Measurements from ENCODE around the gene CNTNAP2.

CNTNAP2 gene

GRCh38 chr7:147405621-147406020 lies 1289.0 kb downstream of the CNTNAP2 start:
- no peak overlapping the region for H3K18ac ChIP-seq (ENCODE audit: low read length)
- no peak overlapping the region for H3K4ac ChIP-seq (ENCODE audit: low read depth, low read length)
- H3K4me2 ChIP-seq (ENCODE audit: low read length), result no peak overlapping the region
- H3K4me3 ChIP-seq (ENCODE audit: low read length), result no peak overlapping the region
- H3K23ac ChIP-seq (ENCODE audit: low read length), result no peak overlapping the region
- H3K4me1 ChIP-seq (ENCODE audit: control insufficient read depth, low read depth, low read length), result no peaks in the 10 kb centered on the region
- no peaks in the 10 kb centered on the region for H3K27me3 ChIP-seq (ENCODE audit: insufficient read depth, low read length, poor library complexity)
- WGBS (ENCODE audit: extremely low coverage, insufficient coverage, low lambda C conversion rate), result no CpG with 5 or more reads among the region's 4 CpGs
- H3K56ac ChIP-seq (ENCODE audit: low read length), result no peak overlapping the region
- no peak for DNase-seq
- H2AK5ac ChIP-seq (ENCODE audit: low read length), result no peak overlapping the region
- no peaks in the 10 kb centered on the region for H3K79me2 ChIP-seq (ENCODE audit: control insufficient read depth, insufficient read depth, low read length)
- H2BK15ac ChIP-seq (replicated peaks; ENCODE audit: low read depth), result no peak overlapping the region
- no peak overlapping the region for H3K27ac ChIP-seq (ENCODE audit: low read depth, low read length)
- no peak overlapping the region for H2BK5ac ChIP-seq (ENCODE audit: low read length)
- H4K8ac ChIP-seq (ENCODE audit: low read depth, low read length), result no peak overlapping the region
- no peak overlapping the region for H3K9ac ChIP-seq (ENCODE audit: low read length)
- H4K5ac ChIP-seq (ENCODE audit: low read length), result no peak overlapping the region
- no peaks in the 10 kb centered on the region for H3K36me3 ChIP-seq (ENCODE audit: control insufficient read depth, insufficient read depth, low read length)
- no peaks in the 10 kb centered on the region for H3K79me1 ChIP-seq (ENCODE audit: low read length)
- H2BK120ac ChIP-seq (ENCODE audit: low read depth, low read length), result no peak overlapping the region

GRCh38 chr7:147406521-147407135 lies 1290.0 kb downstream of the CNTNAP2 start:
- H2AK5ac ChIP-seq (ENCODE audit: low read length), result no peak overlapping the region
- no peak overlapping the region for H3K27ac ChIP-seq (ENCODE audit: low read depth, low read length)
- H3K23ac ChIP-seq (ENCODE audit: low read length), result no peak overlapping the region
- no peak overlapping the region for H2BK5ac ChIP-seq (ENCODE audit: low read length)
- no peak overlapping the region for H3K56ac ChIP-seq (ENCODE audit: low read length)
- no peaks in the 10 kb centered on the region for H3K4me1 ChIP-seq (ENCODE audit: control insufficient read depth, low read depth, low read length)
- H3K79me1 ChIP-seq (ENCODE audit: low read length), result no peaks in the 10 kb centered on the region
- no peak overlapping the region for H3K4ac ChIP-seq (ENCODE audit: low read depth, low read length)
- no peak overlapping the region for H3K18ac ChIP-seq (ENCODE audit: low read length)
- no peak overlapping the region for H3K4me3 ChIP-seq (ENCODE audit: low read length)
- H4K8ac ChIP-seq (ENCODE audit: low read depth, low read length), result no peak overlapping the region
- no peaks in the 10 kb centered on the region for H3K79me2 ChIP-seq (ENCODE audit: control insufficient read depth, insufficient read depth, low read length)
- H3K27me3 ChIP-seq (ENCODE audit: insufficient read depth, low read length, poor library complexity), result no peaks in the 10 kb centered on the region
- H4K5ac ChIP-seq (ENCODE audit: low read length), result no peak overlapping the region
- H2BK120ac ChIP-seq (ENCODE audit: low read depth, low read length), result no peak overlapping the region
- H3K4me2 ChIP-seq (ENCODE audit: low read length), result no peak overlapping the region
- no peaks in the 10 kb centered on the region for H3K36me3 ChIP-seq (ENCODE audit: control insufficient read depth, insufficient read depth, low read length)
- no peak overlapping the region for H2BK15ac ChIP-seq (replicated peaks; ENCODE audit: low read depth)
- 100% methylated on average over 1 of the region's 3 CpGs for WGBS (ENCODE audit: extremely low coverage, insufficient coverage, low lambda C conversion rate)
- no peak overlapping the region for H3K9ac ChIP-seq (ENCODE audit: low read length)
- no peak for DNase-seq

- no peak overlapping the region for H3K9ac ChIP-seq (ENCODE audit: low read length)
- no peaks in the 10 kb centered on the region for H3K79me2 ChIP-seq (ENCODE audit: control insufficient read depth, insufficient read depth, low read length)
- H3K56ac ChIP-seq (ENCODE audit: low read length), result no peak overlapping the region
- no peaks in the 10 kb centered on the region for H3K79me1 ChIP-seq (ENCODE audit: low read length)
- H3K4me2 ChIP-seq (ENCODE audit: low read length), result no peak overlapping the region
- no peak overlapping the region for H3K27ac ChIP-seq (ENCODE audit: low read depth, low read length)
- no peak overlapping the region for H3K23ac ChIP-seq (ENCODE audit: low read length)
- no peak overlapping the region for H2BK15ac ChIP-seq (replicated peaks; ENCODE audit: low read depth)
- H3K36me3 ChIP-seq (ENCODE audit: control insufficient read depth, insufficient read depth, low read length), result no peaks in the 10 kb centered on the region
- no peak overlapping the region for H3K4me3 ChIP-seq (ENCODE audit: low read length)
- no peak for DNase-seq
- H3K4ac ChIP-seq (ENCODE audit: low read depth, low read length), result no peak overlapping the region
- no peak overlapping the region for H2BK120ac ChIP-seq (ENCODE audit: low read depth, low read length)
- H2AK5ac ChIP-seq (ENCODE audit: low read length), result no peak overlapping the region
- H3K27me3 ChIP-seq (ENCODE audit: insufficient read depth, low read length, poor library complexity), result no peaks in the 10 kb centered on the region
- H2BK5ac ChIP-seq (ENCODE audit: low read length), result no peak overlapping the region
- H4K8ac ChIP-seq (ENCODE audit: low read depth, low read length), result no peak overlapping the region
- no peak overlapping the region for H4K5ac ChIP-seq (ENCODE audit: low read length)
- no peaks in the 10 kb centered on the region for H3K4me1 ChIP-seq (ENCODE audit: control insufficient read depth, low read depth, low read length)
- H3K18ac ChIP-seq (ENCODE audit: low read length), result no peak overlapping the region
Observed at GRCh38 chr7:147411096-147411495, 1294.5 kb downstream of the CNTNAP2 start.

GRCh38 chr7:147412109-147412508 lies 1295.5 kb downstream of the CNTNAP2 start:
- H3K4me3 ChIP-seq (ENCODE audit: low read length), result no peak overlapping the region
- H4K8ac ChIP-seq (ENCODE audit: low read depth, low read length), result no peak overlapping the region
- no peak overlapping the region for H3K4me2 ChIP-seq (ENCODE audit: low read length)
- no CpG with 5 or more reads among the region's 2 CpGs for WGBS (ENCODE audit: extremely low coverage, insufficient coverage, low lambda C conversion rate)
- DNase-seq, result no peak
- H3K4me1 ChIP-seq (ENCODE audit: control insufficient read depth, low read depth, low read length), result no peaks in the 10 kb centered on the region
- H2BK15ac ChIP-seq (replicated peaks; ENCODE audit: low read depth), result no peak overlapping the region
- no peak overlapping the region for H3K56ac ChIP-seq (ENCODE audit: low read length)
- H3K27ac ChIP-seq (ENCODE audit: low read depth, low read length), result no peak overlapping the region
- H4K5ac ChIP-seq (ENCODE audit: low read length), result no peak overlapping the region
- H3K18ac ChIP-seq (ENCODE audit: low read length), result no peak overlapping the region
- no peak overlapping the region for H2AK5ac ChIP-seq (ENCODE audit: low read length)
- H3K79me1 ChIP-seq (ENCODE audit: low read length), result no peaks in the 10 kb centered on the region
- H3K79me2 ChIP-seq (ENCODE audit: control insufficient read depth, insufficient read depth, low read length), result no peaks in the 10 kb centered on the region
- H2BK120ac ChIP-seq (ENCODE audit: low read depth, low read length), result no peak overlapping the region
- H3K4ac ChIP-seq (ENCODE audit: low read depth, low read length), result no peak overlapping the region
- no peaks in the 10 kb centered on the region for H3K27me3 ChIP-seq (ENCODE audit: insufficient read depth, low read length, poor library complexity)
- H3K9ac ChIP-seq (ENCODE audit: low read length), result no peak overlapping the region
- H2BK5ac ChIP-seq (ENCODE audit: low read length), result no peak overlapping the region
- no peaks in the 10 kb centered on the region for H3K36me3 ChIP-seq (ENCODE audit: control insufficient read depth, insufficient read depth, low read length)
- H3K23ac ChIP-seq (ENCODE audit: low read length), result no peak overlapping the region

GRCh38 chr7:147412782-147413556 lies 1296.4 kb downstream of the CNTNAP2 start:
- WGBS (ENCODE audit: extremely low coverage, insufficient coverage, low lambda C conversion rate), result no CpG with 5 or more reads among the region's 8 CpGs
- H3K79me2 ChIP-seq (ENCODE audit: control insufficient read depth, insufficient read depth, low read length), result no peaks in the 10 kb centered on the region

GRCh38 chr7:147413557-147413870 lies 1296.9 kb downstream of the CNTNAP2 start:
- H4K8ac ChIP-seq (ENCODE audit: low read depth, low read length), result no peak overlapping the region
- H3K27ac ChIP-seq (ENCODE audit: low read depth, low read length), result no peak overlapping the region
- no peaks in the 10 kb centered on the region for H3K4me1 ChIP-seq (ENCODE audit: control insufficient read depth, low read depth, low read length)
- DNase-seq, result no peak
- H2BK15ac ChIP-seq (replicated peaks; ENCODE audit: low read depth), result no peak overlapping the region
- H2BK120ac ChIP-seq (ENCODE audit: low read depth, low read length), result no peak overlapping the region
- no peaks in the 10 kb centered on the region for H3K36me3 ChIP-seq (ENCODE audit: control insufficient read depth, insufficient read depth, low read length)
- no peak overlapping the region for H3K23ac ChIP-seq (ENCODE audit: low read length)
- H3K4ac ChIP-seq (ENCODE audit: low read depth, low read length), result no peak overlapping the region
- no peak overlapping the region for H3K9ac ChIP-seq (ENCODE audit: low read length)
- no peaks in the 10 kb centered on the region for H3K79me1 ChIP-seq (ENCODE audit: low read length)
- H3K27me3 ChIP-seq (ENCODE audit: insufficient read depth, low read length, poor library complexity), result no peaks in the 10 kb centered on the region
- H2AK5ac ChIP-seq (ENCODE audit: low read length), result no peak overlapping the region
- no peak overlapping the region for H3K4me2 ChIP-seq (ENCODE audit: low read length)
- no peak overlapping the region for H3K18ac ChIP-seq (ENCODE audit: low read length)
- no peak overlapping the region for H2BK5ac ChIP-seq (ENCODE audit: low read length)
- no peak overlapping the region for H3K4me3 ChIP-seq (ENCODE audit: low read length)
- no peak overlapping the region for H3K56ac ChIP-seq (ENCODE audit: low read length)
- no peak overlapping the region for H4K5ac ChIP-seq (ENCODE audit: low read length)
- H3K79me2 ChIP-seq (ENCODE audit: control insufficient read depth, insufficient read depth, low read length), result no peaks in the 10 kb centered on the region

More at GRCh38 chr7:147412782-147413556, 1296.4 kb downstream of the CNTNAP2 start:
- Histone ChIP-seq H3K4me2 (ENCODE audit: low read length) (no peak overlapping the region), H3K27me3 (ENCODE audit: insufficient read depth, low read length, poor library complexity) (no peaks in the 10 kb centered on the region), H4K8ac (ENCODE audit: low read depth, low read length) (no peak overlapping the region), H3K4me3 (ENCODE audit: low read length) (no peak overlapping the region), H3K4ac (ENCODE audit: low read depth, low read length) (no peak overlapping the region), H3K18ac (ENCODE audit: low read length) (no peak overlapping the region), H2BK120ac (ENCODE audit: low read depth, low read length) (no peak overlapping the region), H2BK15ac (replicated peaks; ENCODE audit: low read depth) (no peak overlapping the region), H2AK5ac (ENCODE audit: low read length) (no peak overlapping the region), H3K36me3 (ENCODE audit: control insufficient read depth, insufficient read depth, low read length) (no peaks in the 10 kb centered on the region), H3K9ac (ENCODE audit: low read length) (no peak overlapping the region), H2BK5ac (ENCODE audit: low read length) (no peak overlapping the region), H3K56ac (ENCODE audit: low read length) (no peak overlapping the region), H4K5ac (ENCODE audit: low read length) (no peak overlapping the region), H3K79me1 (ENCODE audit: low read length) (no peaks in the 10 kb centered on the region), H3K4me1 (ENCODE audit: control insufficient read depth, low read depth, low read length) (no peaks in the 10 kb centered on the region), H3K27ac (ENCODE audit: low read depth, low read length) (no peak overlapping the region), H3K23ac (ENCODE audit: low read length) (no peak overlapping the region)
- DNase-seq, result no peak
